ENCODE measurements around the gene COG6.

COG6 gene

DNA sequence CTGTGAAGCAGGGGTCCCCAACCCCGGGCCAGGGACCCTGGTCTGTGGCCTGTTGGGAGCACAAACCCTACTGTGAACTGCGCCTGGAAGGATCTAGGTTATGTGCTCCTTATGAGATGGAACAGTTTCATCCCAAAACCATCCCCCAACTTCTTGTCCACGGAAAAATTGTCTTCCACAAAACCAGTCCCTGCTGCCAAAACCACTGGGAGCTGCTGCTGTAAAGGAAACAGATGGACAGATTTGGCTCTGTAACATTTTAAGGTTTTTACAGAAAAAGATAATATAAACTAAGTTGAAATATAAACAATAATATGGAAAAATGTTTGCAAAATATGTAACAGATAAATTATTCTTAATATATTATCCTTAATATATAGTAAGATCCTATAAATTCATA, 73.7 kb downstream of the COG6 start:
- no peak for TF ChIP-seq SIN3A (IDR thresholded peaks at IDR 0.05; ENCODE audit: borderline replicate concordance, insufficient read depth, low read length)
- TF ChIP-seq POLR2AphosphoS5 (IDR thresholded peaks at IDR 0.05; ENCODE audit: low read depth, low read length): no peak
- no peak for TF ChIP-seq FOXP2 (optimal IDR thresholded peaks at IDR 0.05; ENCODE audit: borderline replicate concordance, extremely low read depth, extremely low read length, insufficient read depth)
- TF ChIP-seq, protein P1, sequence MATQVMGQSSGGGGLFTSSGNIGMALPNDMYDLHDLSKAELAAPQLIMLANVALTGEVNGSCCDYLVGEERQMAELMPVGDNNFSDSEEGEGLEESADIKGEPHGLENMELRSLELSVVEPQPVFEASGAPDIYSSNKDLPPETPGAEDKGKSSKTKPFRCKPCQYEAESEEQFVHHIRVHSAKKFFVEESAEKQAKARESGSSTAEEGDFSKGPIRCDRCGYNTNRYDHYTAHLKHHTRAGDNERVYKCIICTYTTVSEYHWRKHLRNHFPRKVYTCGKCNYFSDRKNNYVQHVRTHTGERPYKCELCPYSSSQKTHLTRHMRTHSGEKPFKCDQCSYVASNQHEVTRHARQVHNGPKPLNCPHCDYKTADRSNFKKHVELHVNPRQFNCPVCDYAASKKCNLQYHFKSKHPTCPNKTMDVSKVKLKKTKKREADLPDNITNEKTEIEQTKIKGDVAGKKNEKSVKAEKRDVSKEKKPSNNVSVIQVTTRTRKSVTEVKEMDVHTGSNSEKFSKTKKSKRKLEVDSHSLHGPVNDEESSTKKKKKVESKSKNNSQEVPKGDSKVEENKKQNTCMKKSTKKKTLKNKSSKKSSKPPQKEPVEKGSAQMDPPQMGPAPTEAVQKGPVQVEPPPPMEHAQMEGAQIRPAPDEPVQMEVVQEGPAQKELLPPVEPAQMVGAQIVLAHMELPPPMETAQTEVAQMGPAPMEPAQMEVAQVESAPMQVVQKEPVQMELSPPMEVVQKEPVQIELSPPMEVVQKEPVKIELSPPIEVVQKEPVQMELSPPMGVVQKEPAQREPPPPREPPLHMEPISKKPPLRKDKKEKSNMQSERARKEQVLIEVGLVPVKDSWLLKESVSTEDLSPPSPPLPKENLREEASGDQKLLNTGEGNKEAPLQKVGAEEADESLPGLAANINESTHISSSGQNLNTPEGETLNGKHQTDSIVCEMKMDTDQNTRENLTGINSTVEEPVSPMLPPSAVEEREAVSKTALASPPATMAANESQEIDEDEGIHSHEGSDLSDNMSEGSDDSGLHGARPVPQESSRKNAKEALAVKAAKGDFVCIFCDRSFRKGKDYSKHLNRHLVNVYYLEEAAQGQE (IDR thresholded peaks at IDR 0.05; ENCODE audit: insufficient read depth in 1 of 2, low read depth in 2 of 2, low read length in 2 of 2): no peak
- no peak for TF ChIP-seq TAF1 (IDR thresholded peaks at IDR 0.05; ENCODE audit: borderline replicate concordance, insufficient read depth, low read length)

DNA sequence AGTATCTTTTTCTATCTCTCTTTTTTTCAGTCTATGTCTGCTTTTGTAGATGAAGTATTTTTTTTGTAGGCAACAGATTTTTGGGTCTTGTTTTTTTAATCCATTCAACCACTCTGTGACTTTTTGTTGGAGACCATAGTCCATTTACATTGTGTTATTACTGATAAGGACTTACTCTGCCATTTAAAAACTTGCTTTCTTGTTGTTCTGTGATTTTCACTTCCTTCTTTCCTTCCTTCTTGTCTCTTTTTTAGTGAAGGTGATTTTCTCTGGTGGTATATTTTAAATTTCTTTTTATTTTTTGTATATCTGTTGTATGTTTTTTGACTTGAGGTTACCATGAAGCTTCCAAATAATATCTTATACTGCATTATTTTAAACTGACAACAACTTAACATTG, 79.5 kb downstream of the COG6 start:
- no peak for TF ChIP-seq SIN3A (IDR thresholded peaks at IDR 0.05; ENCODE audit: borderline replicate concordance, insufficient read depth, low read length)
- TF ChIP-seq, protein P1 (IDR thresholded peaks at IDR 0.05; ENCODE audit: insufficient read depth in 1 of 2, low read depth in 2 of 2, low read length in 2 of 2): no peak
- TF ChIP-seq FOXP2 (optimal IDR thresholded peaks at IDR 0.05; ENCODE audit: borderline replicate concordance, extremely low read depth, extremely low read length, insufficient read depth): no peak
- no peak for TF ChIP-seq TAF1 (IDR thresholded peaks at IDR 0.05; ENCODE audit: borderline replicate concordance, insufficient read depth, low read length)
- TF ChIP-seq POLR2AphosphoS5 (IDR thresholded peaks at IDR 0.05; ENCODE audit: low read depth, low read length): no peak

DNA sequence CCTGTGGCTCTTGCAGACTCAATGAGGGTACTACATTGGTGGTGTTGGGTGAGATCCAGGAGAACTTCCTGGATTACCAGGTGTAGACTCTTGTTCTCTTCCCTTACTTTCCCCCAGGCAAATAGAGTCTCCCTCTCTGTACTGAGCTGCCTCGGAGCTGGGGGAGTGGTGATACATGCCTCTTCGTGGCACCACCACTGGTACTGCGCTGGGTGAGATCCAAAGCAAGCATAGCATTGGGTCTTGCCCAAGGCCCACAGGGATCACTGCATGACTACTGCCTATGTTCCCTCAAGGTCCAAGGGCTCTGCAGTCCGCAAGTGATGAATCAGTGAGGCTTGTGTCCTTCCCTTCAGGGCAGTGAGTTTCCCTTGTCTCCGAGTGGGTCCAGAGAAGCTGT, 81.6 kb downstream of the COG6 start:
- TF ChIP-seq FOXP2 (optimal IDR thresholded peaks at IDR 0.05; ENCODE audit: borderline replicate concordance, extremely low read depth, extremely low read length, insufficient read depth): no peak
- TF ChIP-seq POLR2AphosphoS5 (IDR thresholded peaks at IDR 0.05; ENCODE audit: low read depth, low read length): no peak
- TF ChIP-seq, protein P1 (IDR thresholded peaks at IDR 0.05; ENCODE audit: insufficient read depth in 1 of 2, low read depth in 2 of 2, low read length in 2 of 2): no peak
- no peak for TF ChIP-seq TAF1 (IDR thresholded peaks at IDR 0.05; ENCODE audit: borderline replicate concordance, insufficient read depth, low read length)
- no peak for TF ChIP-seq SIN3A (IDR thresholded peaks at IDR 0.05; ENCODE audit: borderline replicate concordance, insufficient read depth, low read length)

DNA sequence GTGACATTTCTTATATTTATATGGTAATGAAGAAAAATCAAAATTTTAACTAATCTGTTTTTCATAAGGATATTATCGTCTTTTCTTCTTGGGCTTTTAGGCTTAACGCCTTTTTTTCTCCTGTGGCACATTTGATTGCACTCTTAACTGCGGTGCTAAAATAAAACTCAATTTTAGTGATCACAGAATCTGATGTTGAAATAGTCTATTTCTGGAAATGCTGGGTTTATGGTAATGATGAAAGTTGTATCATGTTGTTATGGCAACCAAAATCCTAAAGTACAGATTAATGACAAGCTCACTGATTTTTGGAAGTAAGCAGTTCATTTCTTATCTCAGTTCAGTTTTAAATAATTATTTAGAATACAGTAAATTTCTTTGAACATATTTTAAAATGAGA, 85.3 kb downstream of the COG6 start:
- TF ChIP-seq, protein P1 (IDR thresholded peaks at IDR 0.05; ENCODE audit: insufficient read depth in 1 of 2, low read depth in 2 of 2, low read length in 2 of 2): no peak
- TF ChIP-seq FOXP2 (optimal IDR thresholded peaks at IDR 0.05; ENCODE audit: borderline replicate concordance, extremely low read depth, extremely low read length, insufficient read depth) (no peak), POLR2AphosphoS5 (IDR thresholded peaks at IDR 0.05; ENCODE audit: low read depth, low read length) (no peak), TAF1 (IDR thresholded peaks at IDR 0.05; ENCODE audit: borderline replicate concordance, insufficient read depth, low read length) (no peak), SIN3A (IDR thresholded peaks at IDR 0.05; ENCODE audit: borderline replicate concordance, insufficient read depth, low read length) (no peak)

DNA sequence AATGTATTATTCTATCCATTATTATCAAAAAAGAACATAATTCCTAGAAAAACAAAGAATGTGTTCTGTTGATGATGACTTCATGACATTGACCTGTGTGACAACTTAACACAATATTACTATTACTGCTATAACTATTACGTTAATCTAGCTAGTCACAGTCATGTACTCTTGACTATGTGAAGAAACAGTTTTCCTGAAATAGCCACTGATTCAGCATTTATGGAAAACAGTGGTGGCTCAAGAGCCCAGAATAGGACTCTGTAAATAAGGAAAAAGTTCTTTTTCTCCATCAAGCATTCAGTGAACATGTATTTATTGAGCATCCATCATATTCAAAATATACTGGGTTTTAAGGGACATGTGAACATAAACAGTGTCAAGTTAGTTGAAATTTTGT, 93.5 kb downstream of the COG6 start:
- TF ChIP-seq SIN3A (IDR thresholded peaks at IDR 0.05; ENCODE audit: borderline replicate concordance, insufficient read depth, low read length) (no peak), POLR2AphosphoS5 (IDR thresholded peaks at IDR 0.05; ENCODE audit: low read depth, low read length) (no peak), TAF1 (IDR thresholded peaks at IDR 0.05; ENCODE audit: borderline replicate concordance, insufficient read depth, low read length) (no peak), FOXP2 (optimal IDR thresholded peaks at IDR 0.05; ENCODE audit: borderline replicate concordance, extremely low read depth, extremely low read length, insufficient read depth) (no peak)
- TF ChIP-seq, protein P1 (IDR thresholded peaks at IDR 0.05; ENCODE audit: insufficient read depth in 1 of 2, low read depth in 2 of 2, low read length in 2 of 2): no peak
